NCI-H128 (cell line): ENCODE results near the gene FAF1.
"Not testable (repeated sequence)": the region's sequence is repeated elsewhere in the genome, so short reads cannot be mapped to it uniquely, and the experiment has no call there.

Source experiments
- DNase-seq: peaks from one replicate; lab custom pipeline; 2025; ENCODE audit not compliant: unreplicated experiment; lab: John Stamatoyannopoulos, UW

The FAF1 gene

GRCh38 chr1:50858761-50859160, 101.3 kb downstream of the FAF1 start:
- no peak for DNase-seq

- no peak for DNase-seq
Measured at GRCh38 chr1:50857702-50858101, 102.4 kb downstream of the FAF1 start.

- no peak for DNase-seq
Measured at GRCh38 chr1:50853325-50853724, 106.7 kb downstream of the FAF1 start.

GRCh38 chr1:50852889-50853288, 107.2 kb downstream of the FAF1 start:
- no peak for DNase-seq

- DNase-seq, result no peak
Measured at GRCh38 chr1:50851466-50851865, 108.6 kb downstream of the FAF1 start.

GRCh38 chr1:50851034-50851433, 109.0 kb downstream of the FAF1 start:
- no peak for DNase-seq

GRCh38 chr1:50847303-50847702, 112.8 kb downstream of the FAF1 start:
- DNase-seq, result no peak

GRCh38 chr1:50846224-50846839, 113.7 kb downstream of the FAF1 start:
- DNase-seq, result no peak

- no peak for DNase-seq
Measured at GRCh38 chr1:50841791-50842387, 118.2 kb downstream of the FAF1 start.

- no peak for DNase-seq
Measured at GRCh38 chr1:50836117-50836516, 124.0 kb downstream of the FAF1 start.

GRCh38 chr1:50833216-50833615, 126.9 kb downstream of the FAF1 start:
- no peak for DNase-seq

- DNase-seq, result no peak
Measured at GRCh38 chr1:50832167-50832566, 127.9 kb downstream of the FAF1 start.

- DNase-seq, result no peak
Measured at GRCh38 chr1:50831300-50832061, 128.6 kb downstream of the FAF1 start.

- DNase-seq, result no peak
Measured at GRCh38 chr1:50830621-50831020, 129.4 kb downstream of the FAF1 start.

GRCh38 chr1:50829014-50829958, 130.8 kb downstream of the FAF1 start:
- DNase-seq, result no peak

- DNase-seq, result no peak
Measured at GRCh38 chr1:50827546-50827945, 132.5 kb downstream of the FAF1 start.

- not testable (repeated sequence) for DNase-seq
Measured at GRCh38 chr1:50826792-50827191, 133.3 kb downstream of the FAF1 start.

GRCh38 chr1:50822035-50822776, 137.9 kb downstream of the FAF1 start:
- no peak for DNase-seq

GRCh38 chr1:50820545-50820944, 139.5 kb downstream of the FAF1 start:
- no peak for DNase-seq

GRCh38 chr1:50812346-50812745, 147.7 kb downstream of the FAF1 start:
- no peak for DNase-seq

- DNase-seq, result no peak
Measured at GRCh38 chr1:50808296-50808695, 151.8 kb downstream of the FAF1 start.
